SK-N-MC (cell line): ENCODE data around the gene KLHDC4.

Experiments used
- EZH2 ChIP-seq: fragments of 200-600 bp; sonication (generic); IDR thresholded peaks from one replicate; pipeline ENCODE4 v1.6.1; 2017; ENCODE audit warnings: antibody characterized with exemption
- POLR2AphosphoS5 ChIP-seq: IDR thresholded peaks from 2 replicates; pipeline ENCODE4 v1.6.1; 2012; ENCODE audit warnings: mild to moderate bottlenecking, low read depth, low read length, borderline replicate concordance

- no peak for TF ChIP-seq EZH2
- no peak for TF ChIP-seq POLR2AphosphoS5
These were observed 25.3 kb downstream of the KLHDC4 start for GRCh38 chr16:87740441-87740840.
